HEK293 (cell line): ENCODE measurements around the gene SLC35E2B.
"Not testable (repeated sequence)": the region's sequence is repeated elsewhere in the genome, so short reads cannot be mapped to it uniquely, and the experiment has no call there.

Source experiments
- KLF8 ChIP-seq: fragments of 450-650 bp; formaldehyde crosslinking; IDR thresholded peaks from 2 replicates; pipeline ENCODE4 v1.5.1; 2016; ENCODE audit warnings: missing biosample characterization, missing genetic modification characterization
- ZBTB8A ChIP-seq: fragments of 450-650 bp; formaldehyde crosslinking; IDR thresholded peaks from 2 replicates; pipeline ENCODE4 v1.5.1; 2016; ENCODE audit warnings: missing biosample characterization, missing genetic modification characterization
- ZFHX2 ChIP-seq: fragments of 450-650 bp; formaldehyde crosslinking; conservative IDR thresholded peaks from 2 replicates; pipeline ENCODE4 v1.5.1; 2016; ENCODE audit warnings: missing biosample characterization, missing genetic modification characterization
- ZNF354C ChIP-seq: fragments of 450-650 bp; formaldehyde crosslinking; IDR thresholded peaks from 2 replicates; pipeline ENCODE4 v1.5.1; 2016; ENCODE audit warnings: missing biosample characterization, missing genetic modification characterization, low read depth, borderline replicate concordance
- ZNF549 ChIP-seq: fragments of 450-650 bp; IDR thresholded peaks from 2 replicates; pipeline ENCODE4 v1.5.1; 2018; ENCODE audit warnings: missing biosample characterization, missing genetic modification characterization, mild to moderate bottlenecking, inconsistent platforms, moderate library complexity
- ZNF621 ChIP-seq: fragments of 450-650 bp; formaldehyde crosslinking; IDR thresholded peaks from 2 replicates; pipeline ENCODE4 v1.5.1; 2017; ENCODE audit warnings: missing biosample characterization, missing genetic modification characterization
- ZNF768 ChIP-seq: fragments of 450-650 bp; formaldehyde crosslinking; IDR thresholded peaks from 2 replicates; pipeline ENCODE4 v1.5.1; 2018; ENCODE audit warnings: missing biosample characterization, mild to moderate bottlenecking, missing genetic modification characterization
- ZNF843 ChIP-seq: fragments of 450-650 bp; formaldehyde crosslinking; IDR thresholded peaks from 2 replicates; pipeline ENCODE4 v1.5.1; 2016; ENCODE audit warnings: missing biosample characterization, missing genetic modification characterization
- TF ChIP-seq, protein P1 (sequence below): fragments of 450-650 bp; formaldehyde crosslinking; IDR thresholded peaks from 2 replicates; pipeline ENCODE4 v1.5.1; 2016; ENCODE audit warnings: missing biosample characterization, missing genetic modification characterization, borderline replicate concordance
- TF ChIP-seq, protein P2 (sequence below): fragments of 450-650 bp; formaldehyde crosslinking; IDR thresholded peaks from 2 replicates; pipeline ENCODE4 v1.5.1; 2016; ENCODE audit warnings: missing biosample characterization, missing genetic modification characterization, low read depth
- TF ChIP-seq, protein P3 (sequence below): fragments of 450-650 bp; formaldehyde crosslinking; IDR thresholded peaks from 2 replicates; pipeline ENCODE4 v1.5.1; 2016; ENCODE audit warnings: missing biosample characterization, missing genetic modification characterization
- TF ChIP-seq, protein P4 (sequence below): fragments of 450-650 bp; formaldehyde crosslinking; IDR thresholded peaks from 2 replicates; pipeline ENCODE4 v1.5.1; 2016; ENCODE audit warnings: missing biosample characterization, missing genetic modification characterization
- TF ChIP-seq, protein P5 (sequence below): fragments of 450-650 bp; formaldehyde crosslinking; IDR thresholded peaks from 2 replicates; pipeline ENCODE4 v1.5.1; 2017; ENCODE audit warnings: missing biosample characterization, mild to moderate bottlenecking, missing genetic modification characterization, moderate library complexity
- TF ChIP-seq, protein P6 (sequence below): fragments of 450-650 bp; formaldehyde crosslinking; conservative IDR thresholded peaks from 2 replicates; pipeline ENCODE4 v1.5.1; 2016; ENCODE audit warnings: low read depth, missing biosample characterization, missing genetic modification characterization

DNA sequence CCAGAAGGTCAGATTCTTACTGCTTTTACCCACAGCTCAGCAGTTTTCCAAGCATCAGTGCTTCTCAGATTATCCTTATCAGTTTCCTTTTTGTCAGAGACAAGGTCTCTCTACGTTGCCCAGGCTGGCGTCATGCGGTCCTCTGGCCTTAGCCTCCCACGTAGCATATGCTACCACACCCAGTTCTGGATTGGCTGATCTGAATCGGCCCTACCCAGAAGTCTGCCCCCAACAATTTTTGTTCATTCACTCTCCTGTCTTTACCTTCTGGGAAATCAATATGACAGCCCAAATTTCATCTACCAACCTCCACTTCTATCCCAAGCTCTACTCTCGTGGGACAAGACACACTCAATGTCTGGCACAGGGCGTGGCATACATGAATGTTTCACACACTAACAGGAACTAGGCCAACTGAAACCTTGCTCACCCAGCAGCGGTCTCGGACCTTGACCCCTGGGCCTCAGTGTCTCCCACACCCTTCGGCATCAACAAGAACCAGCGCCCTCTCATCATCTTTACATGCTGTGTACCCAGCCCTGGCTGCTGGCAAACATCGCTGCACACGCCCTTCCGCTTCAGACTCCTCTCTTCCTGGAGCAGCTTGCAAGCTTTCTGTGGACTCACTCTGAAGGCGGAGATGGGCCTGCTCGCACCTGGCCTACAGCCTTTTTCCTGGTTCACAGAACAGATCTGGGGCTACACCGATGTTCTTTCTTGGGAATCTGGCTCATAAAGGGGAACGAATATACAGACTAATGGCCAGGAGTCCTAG, 22.7 kb upstream of the SLC35E2B start:
- not testable (repeated sequence) for TF ChIP-seq ZNF549 (tag by site-specific recombination); ZNF621; ZNF843; ZFHX2 (tag by site-specific recombination); ZNF354C (tag by site-specific recombination); ZBTB8A (tag by site-specific recombination); ZNF768 (tag by site-specific recombination); KLF8 (tag by site-specific recombination)
- TF ChIP-seq, protein P1, sequence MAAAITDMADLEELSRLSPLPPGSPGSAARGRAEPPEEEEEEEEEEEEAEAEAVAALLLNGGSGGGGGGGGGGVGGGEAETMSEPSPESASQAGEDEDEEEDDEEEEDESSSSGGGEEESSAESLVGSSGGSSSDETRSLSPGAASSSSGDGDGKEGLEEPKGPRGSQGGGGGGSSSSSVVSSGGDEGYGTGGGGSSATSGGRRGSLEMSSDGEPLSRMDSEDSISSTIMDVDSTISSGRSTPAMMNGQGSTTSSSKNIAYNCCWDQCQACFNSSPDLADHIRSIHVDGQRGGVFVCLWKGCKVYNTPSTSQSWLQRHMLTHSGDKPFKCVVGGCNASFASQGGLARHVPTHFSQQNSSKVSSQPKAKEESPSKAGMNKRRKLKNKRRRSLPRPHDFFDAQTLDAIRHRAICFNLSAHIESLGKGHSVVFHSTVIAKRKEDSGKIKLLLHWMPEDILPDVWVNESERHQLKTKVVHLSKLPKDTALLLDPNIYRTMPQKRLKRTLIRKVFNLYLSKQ (tag by site-specific recombination) = not testable (repeated sequence)
- TF ChIP-seq, protein P2, sequence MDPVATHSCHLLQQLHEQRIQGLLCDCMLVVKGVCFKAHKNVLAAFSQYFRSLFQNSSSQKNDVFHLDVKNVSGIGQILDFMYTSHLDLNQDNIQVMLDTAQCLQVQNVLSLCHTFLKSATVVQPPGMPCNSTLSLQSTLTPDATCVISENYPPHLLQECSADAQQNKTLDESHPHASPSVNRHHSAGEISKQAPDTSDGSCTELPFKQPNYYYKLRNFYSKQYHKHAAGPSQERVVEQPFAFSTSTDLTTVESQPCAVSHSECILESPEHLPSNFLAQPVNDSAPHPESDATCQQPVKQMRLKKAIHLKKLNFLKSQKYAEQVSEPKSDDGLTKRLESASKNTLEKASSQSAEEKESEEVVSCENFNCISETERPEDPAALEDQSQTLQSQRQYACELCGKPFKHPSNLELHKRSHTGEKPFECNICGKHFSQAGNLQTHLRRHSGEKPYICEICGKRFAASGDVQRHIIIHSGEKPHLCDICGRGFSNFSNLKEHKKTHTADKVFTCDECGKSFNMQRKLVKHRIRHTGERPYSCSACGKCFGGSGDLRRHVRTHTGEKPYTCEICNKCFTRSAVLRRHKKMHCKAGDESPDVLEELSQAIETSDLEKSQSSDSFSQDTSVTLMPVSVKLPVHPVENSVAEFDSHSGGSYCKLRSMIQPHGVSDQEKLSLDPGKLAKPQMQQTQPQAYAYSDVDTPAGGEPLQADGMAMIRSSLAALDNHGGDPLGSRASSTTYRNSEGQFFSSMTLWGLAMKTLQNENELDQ (tag by site-specific recombination) = not testable (repeated sequence)
- TF ChIP-seq, protein P3, sequence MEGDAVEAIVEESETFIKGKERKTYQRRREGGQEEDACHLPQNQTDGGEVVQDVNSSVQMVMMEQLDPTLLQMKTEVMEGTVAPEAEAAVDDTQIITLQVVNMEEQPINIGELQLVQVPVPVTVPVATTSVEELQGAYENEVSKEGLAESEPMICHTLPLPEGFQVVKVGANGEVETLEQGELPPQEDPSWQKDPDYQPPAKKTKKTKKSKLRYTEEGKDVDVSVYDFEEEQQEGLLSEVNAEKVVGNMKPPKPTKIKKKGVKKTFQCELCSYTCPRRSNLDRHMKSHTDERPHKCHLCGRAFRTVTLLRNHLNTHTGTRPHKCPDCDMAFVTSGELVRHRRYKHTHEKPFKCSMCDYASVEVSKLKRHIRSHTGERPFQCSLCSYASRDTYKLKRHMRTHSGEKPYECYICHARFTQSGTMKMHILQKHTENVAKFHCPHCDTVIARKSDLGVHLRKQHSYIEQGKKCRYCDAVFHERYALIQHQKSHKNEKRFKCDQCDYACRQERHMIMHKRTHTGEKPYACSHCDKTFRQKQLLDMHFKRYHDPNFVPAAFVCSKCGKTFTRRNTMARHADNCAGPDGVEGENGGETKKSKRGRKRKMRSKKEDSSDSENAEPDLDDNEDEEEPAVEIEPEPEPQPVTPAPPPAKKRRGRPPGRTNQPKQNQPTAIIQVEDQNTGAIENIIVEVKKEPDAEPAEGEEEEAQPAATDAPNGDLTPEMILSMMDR = not testable (repeated sequence)
- TF ChIP-seq, protein P4, sequence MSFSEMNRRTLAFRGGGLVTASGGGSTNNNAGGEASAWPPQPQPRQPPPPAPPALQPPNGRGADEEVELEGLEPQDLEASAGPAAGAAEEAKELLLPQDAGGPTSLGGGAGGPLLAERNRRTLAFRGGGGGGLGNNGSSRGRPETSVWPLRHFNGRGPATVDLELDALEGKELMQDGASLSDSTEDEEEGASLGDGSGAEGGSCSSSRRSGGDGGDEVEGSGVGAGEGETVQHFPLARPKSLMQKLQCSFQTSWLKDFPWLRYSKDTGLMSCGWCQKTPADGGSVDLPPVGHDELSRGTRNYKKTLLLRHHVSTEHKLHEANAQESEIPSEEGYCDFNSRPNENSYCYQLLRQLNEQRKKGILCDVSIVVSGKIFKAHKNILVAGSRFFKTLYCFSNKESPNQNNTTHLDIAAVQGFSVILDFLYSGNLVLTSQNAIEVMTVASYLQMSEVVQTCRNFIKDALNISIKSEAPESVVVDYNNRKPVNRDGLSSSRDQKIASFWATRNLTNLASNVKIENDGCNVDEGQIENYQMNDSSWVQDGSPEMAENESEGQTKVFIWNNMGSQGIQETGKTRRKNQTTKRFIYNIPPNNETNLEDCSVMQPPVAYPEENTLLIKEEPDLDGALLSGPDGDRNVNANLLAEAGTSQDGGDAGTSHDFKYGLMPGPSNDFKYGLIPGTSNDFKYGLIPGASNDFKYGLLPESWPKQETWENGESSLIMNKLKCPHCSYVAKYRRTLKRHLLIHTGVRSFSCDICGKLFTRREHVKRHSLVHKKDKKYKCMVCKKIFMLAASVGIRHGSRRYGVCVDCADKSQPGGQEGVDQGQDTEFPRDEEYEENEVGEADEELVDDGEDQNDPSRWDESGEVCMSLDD (tag by site-specific recombination) = not testable (repeated sequence)
- TF ChIP-seq, protein P5, sequence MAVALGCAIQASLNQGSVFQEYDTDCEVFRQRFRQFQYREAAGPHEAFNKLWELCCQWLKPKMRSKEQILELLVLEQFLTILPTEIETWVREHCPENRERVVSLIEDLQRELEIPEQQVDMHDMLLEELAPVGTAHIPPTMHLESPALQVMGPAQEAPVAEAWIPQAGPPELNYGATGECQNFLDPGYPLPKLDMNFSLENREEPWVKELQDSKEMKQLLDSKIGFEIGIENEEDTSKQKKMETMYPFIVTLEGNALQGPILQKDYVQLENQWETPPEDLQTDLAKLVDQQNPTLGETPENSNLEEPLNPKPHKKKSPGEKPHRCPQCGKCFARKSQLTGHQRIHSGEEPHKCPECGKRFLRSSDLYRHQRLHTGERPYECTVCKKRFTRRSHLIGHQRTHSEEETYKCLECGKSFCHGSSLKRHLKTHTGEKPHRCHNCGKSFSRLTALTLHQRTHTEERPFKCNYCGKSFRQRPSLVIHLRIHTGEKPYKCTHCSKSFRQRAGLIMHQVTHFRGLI (tag by site-specific recombination) = not testable (repeated sequence)
- TF ChIP-seq, protein P6, sequence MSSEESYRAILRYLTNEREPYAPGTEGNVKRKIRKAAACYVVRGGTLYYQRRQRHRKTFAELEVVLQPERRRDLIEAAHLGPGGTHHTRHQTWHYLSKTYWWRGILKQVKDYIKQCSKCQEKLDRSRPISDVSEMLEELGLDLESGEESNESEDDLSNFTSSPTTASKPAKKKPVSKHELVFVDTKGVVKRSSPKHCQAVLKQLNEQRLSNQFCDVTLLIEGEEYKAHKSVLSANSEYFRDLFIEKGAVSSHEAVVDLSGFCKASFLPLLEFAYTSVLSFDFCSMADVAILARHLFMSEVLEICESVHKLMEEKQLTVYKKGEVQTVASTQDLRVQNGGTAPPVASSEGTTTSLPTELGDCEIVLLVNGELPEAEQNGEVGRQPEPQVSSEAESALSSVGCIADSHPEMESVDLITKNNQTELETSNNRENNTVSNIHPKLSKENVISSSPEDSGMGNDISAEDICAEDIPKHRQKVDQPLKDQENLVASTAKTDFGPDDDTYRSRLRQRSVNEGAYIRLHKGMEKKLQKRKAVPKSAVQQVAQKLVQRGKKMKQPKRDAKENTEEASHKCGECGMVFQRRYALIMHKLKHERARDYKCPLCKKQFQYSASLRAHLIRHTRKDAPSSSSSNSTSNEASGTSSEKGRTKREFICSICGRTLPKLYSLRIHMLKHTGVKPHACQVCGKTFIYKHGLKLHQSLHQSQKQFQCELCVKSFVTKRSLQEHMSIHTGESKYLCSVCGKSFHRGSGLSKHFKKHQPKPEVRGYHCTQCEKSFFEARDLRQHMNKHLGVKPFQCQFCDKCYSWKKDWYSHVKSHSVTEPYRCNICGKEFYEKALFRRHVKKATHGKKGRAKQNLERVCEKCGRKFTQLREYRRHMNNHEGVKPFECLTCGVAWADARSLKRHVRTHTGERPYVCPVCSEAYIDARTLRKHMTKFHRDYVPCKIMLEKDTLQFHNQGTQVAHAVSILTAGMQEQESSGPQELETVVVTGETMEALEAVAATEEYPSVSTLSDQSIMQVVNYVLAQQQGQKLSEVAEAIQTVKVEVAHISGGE (tag by site-specific recombination) = not testable (repeated sequence)
